Activated CD4-positive, alpha-beta T cell treated with anti-CD3 and anti-CD28 coated beads, Interleukin-2, amount 50 U/mL, for 48 hours (primary cell): Measurements from ENCODE around the gene SORCS2.
A peak's percentile ranks its signal among the peaks of the same experiment; 100 is the strongest.

Source experiments
- DNase-seq, 2 experiments: peaks; one replicate each; pipeline ENCODE4 v3.0.0-alpha.2; 2020

Gene SORCS2

GRCh38 chr4:7710576-7711306, 518.4 kb downstream of the SORCS2 start:
- DNase-seq, result no peak

- no peak for DNase-seq
Observed at GRCh38 chr4:7711307-7711963, 519.1 kb downstream of the SORCS2 start.

- DNase-seq, result no peak
Observed at GRCh38 chr4:7712021-7712671, 519.8 kb downstream of the SORCS2 start.

- no peak for DNase-seq
Observed at GRCh38 chr4:7713757-7714156, 521.4 kb downstream of the SORCS2 start.

- DNase-seq, result no peak
Observed at GRCh38 chr4:7714176-7714575, 521.8 kb downstream of the SORCS2 start.

- no peak for DNase-seq
Observed at GRCh38 chr4:7714738-7715137, 522.4 kb downstream of the SORCS2 start.

GRCh38 chr4:7715271-7716009, 523.1 kb downstream of the SORCS2 start:
- DNase-seq, result no peak

GRCh38 chr4:7716010-7716721, 523.8 kb downstream of the SORCS2 start:
- no peak for DNase-seq

- DNase-seq, result no peak
Observed at GRCh38 chr4:7717161-7717560, 524.8 kb downstream of the SORCS2 start.

- DNase-seq, result no peak
Observed at GRCh38 chr4:7717946-7718490, 525.7 kb downstream of the SORCS2 start.

- DNase-seq, result peak; percentile 75 to 76
Observed at GRCh38 chr4:7719354-7720174, 527.2 kb downstream of the SORCS2 start.

- DNase-seq, result no peak
Observed at GRCh38 chr4:7721984-7722551, 529.7 kb downstream of the SORCS2 start.

GRCh38 chr4:7722766-7723387, 530.5 kb downstream of the SORCS2 start:
- DNase-seq, result no peak

- DNase-seq, result no peak
Observed at GRCh38 chr4:7723625-7724024, 531.3 kb downstream of the SORCS2 start.

- no peak for DNase-seq
Observed at GRCh38 chr4:7725951-7726350, 533.6 kb downstream of the SORCS2 start.

GRCh38 chr4:7726665-7727413, 534.5 kb downstream of the SORCS2 start:
- no peak for DNase-seq

GRCh38 chr4:7727749-7728148, 535.4 kb downstream of the SORCS2 start:
- no peak for DNase-seq

GRCh38 chr4:7731437-7731836, 539.1 kb downstream of the SORCS2 start:
- DNase-seq, result no peak

GRCh38 chr4:7732263-7732662, 539.9 kb downstream of the SORCS2 start:
- DNase-seq, result no peak

GRCh38 chr4:7733201-7733600, 540.9 kb downstream of the SORCS2 start:
- DNase-seq, result no peak
